ENCODE measurements around the gene POGZ. TPM values are rescaled to one million over a fixed set of nuclear protein-coding genes. Genes with fewer than 3 reads are reported as not detected.

The POGZ gene
- total and polyA plus RNA-seq, 2 of the 13 experiments (the other 11 are each of a cell fraction or from before 2014, with no cell fraction given): 15.3 to 45.6 TPM

DNA sequence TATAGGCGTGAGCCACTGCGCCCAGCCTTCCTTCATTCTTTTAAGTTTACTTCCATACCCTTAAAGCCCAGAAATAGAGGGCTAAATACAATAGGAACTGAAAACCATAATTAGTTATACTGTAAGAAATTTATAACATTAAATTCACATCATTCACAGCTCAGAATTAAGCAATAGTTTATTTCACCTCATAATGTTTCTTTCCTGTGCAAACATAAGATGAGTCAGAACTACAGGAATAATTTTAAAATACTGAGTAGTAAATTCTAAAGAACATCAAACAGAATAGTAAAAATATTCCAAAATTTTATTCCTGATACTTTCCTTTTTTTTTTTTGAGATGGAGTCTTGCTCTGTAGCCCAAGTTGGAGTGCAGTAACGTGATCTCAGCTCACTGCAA lies 24.1 kb downstream of the POGZ start:
- Histone ChIP-seq H3K9me3 (ENCODE audit: low read length) (no peaks in the 10 kb centered on the region), H3K4me2 (ENCODE audit: low read depth, low read length) (no peak overlapping the region), H3K4me3 (replicated peaks in 1 of 3; ENCODE audit: insufficient read depth in 1 of 3, low read depth in 2 of 3, low read length in 3 of 3) (no peak overlapping the region), H3K27me3 (ENCODE audit: control insufficient read depth in 1 of 2, insufficient read depth in 2 of 2, low read length in 2 of 2) (no peaks in the 10 kb centered on the region), H4K20me1 (ENCODE audit: insufficient read depth, low read length) (0 out of 2 replicates have a peak, but pooled peaks cover 8% of the 10 kb centered on the region), H2AFZ (ENCODE audit: low read length) (no peak overlapping the region), H3K4me1 (ENCODE audit: insufficient read depth, low read length) (peaks cover 5% of the 10 kb centered on the region), H3K79me2 (ENCODE audit: insufficient read depth, low read length) (peaks cover 41% of the 10 kb centered on the region), H3K27ac (ENCODE audit: extremely low read length, insufficient read depth, low read length) (no peak overlapping the region), H3K36me3 (replicated peaks in 1 of 2; ENCODE audit: control insufficient read depth in 1 of 2, insufficient read depth in 2 of 2, low read length in 2 of 2) (peaks cover 3 to 18% of the 10 kb centered on the region in 2 experiments; a peak in 4 of 5 replicates), H3K9ac (ENCODE audit: insufficient read depth, low read depth, low read length) (no peak overlapping the region)
- no TSS peak for BruUV-seq (replicated peaks)
- in situ Hi-C loops (cut with HindIII; ENCODE audit: extremely low pct_ligation_motif_present, low pct_unique_long_range_greater_than_20kb) (no loop called here), intact Hi-C loops (cut with micrococcal nuclease; ENCODE audit: unreplicated experiment) (no loop called here)
- ATAC-seq (no peak), FAIRE-seq (no peak), DNase-seq (ENCODE audit: low spot score) (no peak)
- ChIA-PET CTCF (ENCODE audit: low intra/inter-chr PET ratio, low total read pairs) (no interaction called here), POLR2A (no interaction called here)
- TF ChIP-seq NR2F6 (IDR thresholded peaks at IDR 0.05): no peak
- TF ChIP-seq NR2F6 (CRISPR knock-in tag; IDR thresholded peaks at IDR 0.05): no peak
- TF ChIP-seq HES4 (CRISPR knock-in tag; IDR thresholded peaks at IDR 0.05; ENCODE audit: borderline replicate concordance): no peak
- no peak for TF ChIP-seq STAG1 (CRISPR knock-in tag; IDR thresholded peaks at IDR 0.05)
- TF ChIP-seq KAT8 (CRISPR knock-in tag; IDR thresholded peaks at IDR 0.05): no peak
- no peak for TF ChIP-seq EEA1 (CRISPR knock-in tag; IDR thresholded peaks at IDR 0.05; ENCODE audit: borderline replicate concordance)
- no peak for TF ChIP-seq ZNF331 (CRISPR knock-in tag; IDR thresholded peaks at IDR 0.05)
- no peak for TF ChIP-seq RFXAP (CRISPR knock-in tag; IDR thresholded peaks at IDR 0.05; ENCODE audit: borderline replicate concordance)
- TF ChIP-seq, protein P1, sequence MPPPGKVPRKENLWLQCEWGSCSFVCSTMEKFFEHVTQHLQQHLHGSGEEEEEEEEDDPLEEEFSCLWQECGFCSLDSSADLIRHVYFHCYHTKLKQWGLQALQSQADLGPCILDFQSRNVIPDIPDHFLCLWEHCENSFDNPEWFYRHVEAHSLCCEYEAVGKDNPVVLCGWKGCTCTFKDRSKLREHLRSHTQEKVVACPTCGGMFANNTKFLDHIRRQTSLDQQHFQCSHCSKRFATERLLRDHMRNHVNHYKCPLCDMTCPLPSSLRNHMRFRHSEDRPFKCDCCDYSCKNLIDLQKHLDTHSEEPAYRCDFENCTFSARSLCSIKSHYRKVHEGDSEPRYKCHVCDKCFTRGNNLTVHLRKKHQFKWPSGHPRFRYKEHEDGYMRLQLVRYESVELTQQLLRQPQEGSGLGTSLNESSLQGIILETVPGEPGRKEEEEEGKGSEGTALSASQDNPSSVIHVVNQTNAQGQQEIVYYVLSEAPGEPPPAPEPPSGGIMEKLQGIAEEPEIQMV (CRISPR knock-in tag; IDR thresholded peaks at IDR 0.05; ENCODE audit: low read depth): no peak
- no peak for TF ChIP-seq CC2D1A (CRISPR knock-in tag; IDR thresholded peaks at IDR 0.05)
- no peak for TF ChIP-seq ZNF841 (CRISPR knock-in tag; IDR thresholded peaks at IDR 0.05; ENCODE audit: borderline replicate concordance)
- no peak for TF ChIP-seq STAT5B (CRISPR knock-in tag; IDR thresholded peaks at IDR 0.05)
- TF ChIP-seq, protein P2, sequence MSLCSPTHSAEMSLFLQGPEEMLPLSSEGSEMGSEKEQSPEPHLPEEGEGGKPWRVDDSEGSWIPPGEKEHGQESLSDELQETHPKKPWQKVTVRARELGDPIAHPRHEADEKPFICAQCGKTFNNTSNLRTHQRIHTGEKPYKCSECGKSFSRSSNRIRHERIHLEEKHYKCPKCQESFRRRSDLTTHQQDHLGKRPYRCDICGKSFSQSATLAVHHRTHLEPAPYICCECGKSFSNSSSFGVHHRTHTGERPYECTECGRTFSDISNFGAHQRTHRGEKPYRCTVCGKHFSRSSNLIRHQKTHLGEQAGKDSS (CRISPR knock-in tag; IDR thresholded peaks at IDR 0.05; ENCODE audit: borderline replicate concordance, low read depth): no peak
- TF ChIP-seq, protein P3, sequence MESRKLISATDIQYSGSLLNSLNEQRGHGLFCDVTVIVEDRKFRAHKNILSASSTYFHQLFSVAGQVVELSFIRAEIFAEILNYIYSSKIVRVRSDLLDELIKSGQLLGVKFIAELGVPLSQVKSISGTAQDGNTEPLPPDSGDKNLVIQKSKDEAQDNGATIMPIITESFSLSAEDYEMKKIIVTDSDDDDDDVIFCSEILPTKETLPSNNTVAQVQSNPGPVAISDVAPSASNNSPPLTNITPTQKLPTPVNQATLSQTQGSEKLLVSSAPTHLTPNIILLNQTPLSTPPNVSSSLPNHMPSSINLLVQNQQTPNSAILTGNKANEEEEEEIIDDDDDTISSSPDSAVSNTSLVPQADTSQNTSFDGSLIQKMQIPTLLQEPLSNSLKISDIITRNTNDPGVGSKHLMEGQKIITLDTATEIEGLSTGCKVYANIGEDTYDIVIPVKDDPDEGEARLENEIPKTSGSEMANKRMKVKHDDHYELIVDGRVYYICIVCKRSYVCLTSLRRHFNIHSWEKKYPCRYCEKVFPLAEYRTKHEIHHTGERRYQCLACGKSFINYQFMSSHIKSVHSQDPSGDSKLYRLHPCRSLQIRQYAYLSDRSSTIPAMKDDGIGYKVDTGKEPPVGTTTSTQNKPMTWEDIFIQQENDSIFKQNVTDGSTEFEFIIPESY (CRISPR knock-in tag; IDR thresholded peaks at IDR 0.05): no peak
- TF ChIP-seq, protein P4, sequence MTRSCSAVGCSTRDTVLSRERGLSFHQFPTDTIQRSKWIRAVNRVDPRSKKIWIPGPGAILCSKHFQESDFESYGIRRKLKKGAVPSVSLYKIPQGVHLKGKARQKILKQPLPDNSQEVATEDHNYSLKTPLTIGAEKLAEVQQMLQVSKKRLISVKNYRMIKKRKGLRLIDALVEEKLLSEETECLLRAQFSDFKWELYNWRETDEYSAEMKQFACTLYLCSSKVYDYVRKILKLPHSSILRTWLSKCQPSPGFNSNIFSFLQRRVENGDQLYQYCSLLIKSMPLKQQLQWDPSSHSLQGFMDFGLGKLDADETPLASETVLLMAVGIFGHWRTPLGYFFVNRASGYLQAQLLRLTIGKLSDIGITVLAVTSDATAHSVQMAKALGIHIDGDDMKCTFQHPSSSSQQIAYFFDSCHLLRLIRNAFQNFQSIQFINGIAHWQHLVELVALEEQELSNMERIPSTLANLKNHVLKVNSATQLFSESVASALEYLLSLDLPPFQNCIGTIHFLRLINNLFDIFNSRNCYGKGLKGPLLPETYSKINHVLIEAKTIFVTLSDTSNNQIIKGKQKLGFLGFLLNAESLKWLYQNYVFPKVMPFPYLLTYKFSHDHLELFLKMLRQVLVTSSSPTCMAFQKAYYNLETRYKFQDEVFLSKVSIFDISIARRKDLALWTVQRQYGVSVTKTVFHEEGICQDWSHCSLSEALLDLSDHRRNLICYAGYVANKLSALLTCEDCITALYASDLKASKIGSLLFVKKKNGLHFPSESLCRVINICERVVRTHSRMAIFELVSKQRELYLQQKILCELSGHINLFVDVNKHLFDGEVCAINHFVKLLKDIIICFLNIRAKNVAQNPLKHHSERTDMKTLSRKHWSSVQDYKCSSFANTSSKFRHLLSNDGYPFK (CRISPR knock-in tag; IDR thresholded peaks at IDR 0.05; ENCODE audit: borderline replicate concordance): no peak
- WGBS (ENCODE audit: low lambda C conversion rate): 98% methylated on average over 3 of the region's 3 CpGs

All from HepG2 (cell line).